Activated T-cell treated with anti-CD3 and anti-CD28 coated beads, Interleukin-2, amount 50 U/mL, for 24 hours (primary cell): Measurements from ENCODE around the gene TRMT6.

Experiments used
- DNase-seq: peaks from one replicate; pipeline ENCODE4 v3.0.0-alpha.2; 2020
- H3K27ac Mint-ChIP-seq: 2 replicates; pipeline ENCODE4 v1.8.0; 2020; ENCODE audit warnings: mild to moderate bottlenecking, mixed read lengths
- H3K27me3 Mint-ChIP-seq: 2 replicates; pipeline ENCODE4 v1.8.0; 2020; ENCODE audit warnings: mixed read lengths
- H3K36me3 Mint-ChIP-seq: 2 replicates; pipeline ENCODE4 v1.8.0; 2020; ENCODE audit warnings: low read depth, mixed read lengths
- H3K4me1 Mint-ChIP-seq: 2 replicates; pipeline ENCODE4 v1.8.0; 2020; ENCODE audit warnings: low read depth, mixed read lengths
- H3K4me3 Mint-ChIP-seq: 2 replicates; pipeline ENCODE4 v1.8.0; 2020; ENCODE audit warnings: mild to moderate bottlenecking, moderate library complexity, mixed read lengths
- H3K9me3 Mint-ChIP-seq: 2 replicates; pipeline ENCODE4 v1.8.0; 2020; ENCODE audit warnings: mixed read lengths

The TRMT6 gene

DNA sequence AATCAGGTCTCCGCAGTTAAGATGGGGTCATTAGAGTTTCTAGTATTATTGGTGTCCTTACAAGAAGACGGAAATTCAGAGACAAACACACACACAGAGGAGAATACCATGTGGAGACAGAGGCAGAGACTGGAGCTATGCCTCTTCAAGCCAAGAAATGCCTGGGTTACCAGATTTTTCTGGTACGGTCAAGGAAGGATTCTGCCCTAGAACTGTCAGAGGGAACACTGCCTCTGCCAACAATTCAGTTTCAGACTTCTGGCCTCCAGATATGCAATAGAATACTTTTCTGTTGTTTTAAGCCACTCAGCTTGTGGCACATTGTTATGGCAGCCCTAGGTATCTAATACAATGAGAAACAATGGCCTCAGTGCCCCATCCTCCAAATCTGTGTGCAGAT lies 18.9 kb downstream of the TRMT6 start:
- H3K4me3 Mint-ChIP-seq, result no peak overlapping the region
- H3K27me3 Mint-ChIP-seq, result peaks cover 6% of the 10 kb centered on the region
- H3K9me3 Mint-ChIP-seq, result no peaks in the 10 kb centered on the region
- H3K36me3 Mint-ChIP-seq, result no peaks in the 10 kb centered on the region
- DNase-seq, result no peak
- peaks cover 6% of the 10 kb centered on the region for H3K4me1 Mint-ChIP-seq
- H3K27ac Mint-ChIP-seq, result no peak overlapping the region

DNA sequence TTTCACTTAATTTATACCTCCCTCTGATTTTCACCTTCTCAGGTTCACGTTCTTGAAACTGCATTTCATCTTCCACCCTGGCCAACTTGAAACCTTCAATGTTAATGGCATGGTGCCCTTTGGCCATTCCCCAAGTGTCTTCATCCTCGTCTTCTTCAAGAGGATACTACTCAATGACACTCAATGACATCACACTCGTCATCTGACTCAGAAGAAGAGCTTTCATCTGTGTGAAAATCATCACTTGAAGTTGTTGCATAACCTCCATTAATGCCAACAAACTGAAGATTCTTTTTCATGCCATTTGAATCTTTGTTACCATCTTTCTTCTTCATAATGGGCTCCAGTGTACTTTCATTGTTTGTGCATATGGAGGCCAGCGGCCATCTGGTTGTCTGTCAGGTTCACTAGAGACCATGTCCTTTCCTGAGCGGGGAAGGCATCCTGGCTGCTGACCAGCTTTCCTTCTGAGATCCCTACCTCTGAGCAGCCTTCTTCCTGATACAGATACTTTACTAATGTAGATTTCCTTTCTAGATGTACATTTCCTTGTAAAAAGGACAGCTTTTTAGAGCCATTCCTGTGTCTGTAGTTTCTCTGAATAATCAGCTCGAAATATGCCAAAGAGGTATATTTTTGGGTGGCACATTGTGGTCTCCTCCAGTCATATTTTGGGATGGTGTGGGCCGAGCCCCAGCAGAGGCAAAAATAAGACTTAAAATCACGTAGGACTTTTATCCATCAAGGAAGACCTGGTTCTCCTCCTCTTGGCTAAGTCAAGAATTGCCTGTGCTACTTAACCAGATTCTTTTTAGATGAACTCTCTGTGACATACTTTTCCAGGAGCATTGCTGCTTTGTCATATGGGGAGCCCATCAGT lies 21.3 kb downstream of the TRMT6 start:
- Mint-ChIP-seq H3K4me3 (no peak overlapping the region), H3K9me3 (no peaks in the 10 kb centered on the region), H3K27me3 (peaks cover 10% of the 10 kb centered on the region), H3K27ac (no peak overlapping the region), H3K4me1 (no peaks in the 10 kb centered on the region), H3K36me3 (no peaks in the 10 kb centered on the region)
- no peak for DNase-seq

DNA sequence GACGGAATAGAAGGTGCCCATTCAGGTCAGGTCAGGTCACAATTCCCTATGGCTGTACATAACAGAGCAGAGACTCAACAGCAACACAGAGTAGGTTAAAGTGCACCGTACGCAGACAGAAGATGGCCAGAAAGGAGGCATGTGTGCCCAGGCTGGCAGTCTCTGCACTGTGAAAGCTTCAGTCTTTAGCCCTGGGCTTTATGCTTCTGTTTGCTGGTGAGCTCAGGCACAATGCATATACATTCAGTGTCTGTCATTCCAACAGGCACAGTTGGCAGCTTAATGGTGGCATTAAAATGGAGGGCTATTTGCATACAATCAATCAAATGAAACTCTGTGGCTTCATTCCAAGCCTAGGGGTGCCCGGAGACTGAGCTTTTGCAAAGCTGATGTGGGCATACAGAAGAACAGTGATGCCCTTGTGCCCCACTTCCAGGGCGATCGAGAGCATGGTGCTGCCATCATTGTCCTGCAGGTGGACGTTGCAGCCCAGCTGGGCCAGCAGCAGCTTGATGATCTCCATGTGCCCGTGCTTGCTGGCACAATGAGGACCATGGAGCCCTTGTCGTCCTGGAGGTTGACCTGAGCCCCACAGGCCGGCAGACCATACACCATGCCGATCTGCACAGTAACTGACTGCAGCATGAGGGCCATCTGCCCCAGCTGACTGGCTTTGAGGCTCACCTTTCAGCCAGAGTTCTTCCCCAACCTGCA lies 22.4 kb downstream of the TRMT6 start:
- no peaks in the 10 kb centered on the region for H3K4me1 Mint-ChIP-seq
- no peak overlapping the region for H3K27ac Mint-ChIP-seq
- DNase-seq, result no peak
- no peaks in the 10 kb centered on the region for H3K9me3 Mint-ChIP-seq
- no peak overlapping the region for H3K4me3 Mint-ChIP-seq
- peaks cover 20% of the 10 kb centered on the region for H3K27me3 Mint-ChIP-seq
- H3K36me3 Mint-ChIP-seq, result no peaks in the 10 kb centered on the region

DNA sequence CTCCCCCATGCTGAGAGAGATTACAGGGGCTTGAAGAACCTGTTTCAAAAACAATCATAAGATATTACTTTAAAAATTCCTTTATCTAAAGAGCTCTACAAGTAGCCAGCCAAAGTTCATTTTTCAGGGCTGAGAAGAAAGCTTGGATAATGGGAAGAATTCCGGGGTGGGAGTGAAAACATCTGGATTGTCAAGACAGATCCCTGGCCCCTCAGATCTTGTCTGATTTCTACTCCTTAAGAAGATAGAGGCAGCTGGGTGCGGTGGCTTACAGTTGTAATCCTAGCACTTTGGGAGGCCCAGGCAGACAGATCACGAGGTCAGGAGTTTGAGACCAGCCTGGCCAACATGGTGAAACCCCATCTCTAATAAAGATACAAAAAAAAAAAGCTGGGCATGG lies 24.8 kb downstream of the TRMT6 start:
- DNase-seq, result no peak
- no peak overlapping the region for H3K27ac Mint-ChIP-seq

DNA sequence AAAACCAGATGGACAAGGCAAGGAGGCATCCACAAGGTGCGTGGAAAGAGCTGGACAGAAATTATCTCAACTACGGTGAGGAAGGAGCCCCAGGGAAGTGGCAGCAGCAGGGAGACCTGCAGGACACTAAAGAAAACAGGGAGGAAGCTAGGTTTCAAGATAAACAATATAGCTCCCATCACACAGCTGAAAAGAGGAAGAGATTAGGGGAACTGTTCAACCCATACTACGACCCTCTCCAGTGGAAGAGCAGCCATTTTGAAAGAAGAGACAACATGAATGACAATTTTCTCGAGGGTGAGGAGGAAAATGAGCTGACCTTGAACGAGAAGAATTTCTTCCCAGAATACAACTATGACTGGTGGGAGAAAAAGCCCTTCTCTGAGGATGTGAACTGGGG lies 26.8 kb downstream of the TRMT6 start:
- H3K36me3 Mint-ChIP-seq, result no peaks in the 10 kb centered on the region
- H3K4me3 Mint-ChIP-seq, result no peak overlapping the region
- peaks cover 20% of the 10 kb centered on the region for H3K4me1 Mint-ChIP-seq
- H3K27ac Mint-ChIP-seq, result no peak overlapping the region
- no peaks in the 10 kb centered on the region for H3K9me3 Mint-ChIP-seq
- no peak for DNase-seq
- peaks cover 18% of the 10 kb centered on the region for H3K27me3 Mint-ChIP-seq

More for the DNA sequence above, 24.8 kb downstream of the TRMT6 start:
- Mint-ChIP-seq H3K27me3 (peaks cover 20% of the 10 kb centered on the region), H3K4me1 (peaks cover 1% of the 10 kb centered on the region), H3K36me3 (no peaks in the 10 kb centered on the region), H3K9me3 (no peaks in the 10 kb centered on the region), H3K4me3 (no peak overlapping the region)

DNA sequence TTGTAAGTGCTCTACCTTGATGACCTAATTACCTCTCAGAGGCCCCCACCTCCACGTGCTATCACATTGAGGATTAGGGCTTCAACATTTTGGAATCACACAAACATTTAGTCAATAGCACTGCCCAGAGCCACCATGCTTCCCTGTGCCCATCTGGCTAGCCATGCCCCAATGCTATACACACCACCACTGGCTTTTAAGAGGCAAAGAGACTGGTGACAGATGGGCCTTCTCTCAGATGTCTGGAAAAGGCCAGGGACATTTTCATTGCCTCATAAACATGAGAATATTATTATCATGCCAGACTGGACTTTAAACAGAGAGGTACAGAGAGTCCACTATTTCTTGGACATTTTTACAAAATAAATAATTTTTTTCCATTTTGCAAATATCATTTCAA lies 29.8 kb downstream of the TRMT6 start:
- H3K9me3 Mint-ChIP-seq, result no peaks in the 10 kb centered on the region
- no peak overlapping the region for H3K27ac Mint-ChIP-seq
- H3K4me1 Mint-ChIP-seq, result peaks cover 20% of the 10 kb centered on the region
- no peaks in the 10 kb centered on the region for H3K36me3 Mint-ChIP-seq
- no peak overlapping the region for H3K4me3 Mint-ChIP-seq
- DNase-seq, result no peak
- H3K27me3 Mint-ChIP-seq, result peaks cover 14% of the 10 kb centered on the region

DNA sequence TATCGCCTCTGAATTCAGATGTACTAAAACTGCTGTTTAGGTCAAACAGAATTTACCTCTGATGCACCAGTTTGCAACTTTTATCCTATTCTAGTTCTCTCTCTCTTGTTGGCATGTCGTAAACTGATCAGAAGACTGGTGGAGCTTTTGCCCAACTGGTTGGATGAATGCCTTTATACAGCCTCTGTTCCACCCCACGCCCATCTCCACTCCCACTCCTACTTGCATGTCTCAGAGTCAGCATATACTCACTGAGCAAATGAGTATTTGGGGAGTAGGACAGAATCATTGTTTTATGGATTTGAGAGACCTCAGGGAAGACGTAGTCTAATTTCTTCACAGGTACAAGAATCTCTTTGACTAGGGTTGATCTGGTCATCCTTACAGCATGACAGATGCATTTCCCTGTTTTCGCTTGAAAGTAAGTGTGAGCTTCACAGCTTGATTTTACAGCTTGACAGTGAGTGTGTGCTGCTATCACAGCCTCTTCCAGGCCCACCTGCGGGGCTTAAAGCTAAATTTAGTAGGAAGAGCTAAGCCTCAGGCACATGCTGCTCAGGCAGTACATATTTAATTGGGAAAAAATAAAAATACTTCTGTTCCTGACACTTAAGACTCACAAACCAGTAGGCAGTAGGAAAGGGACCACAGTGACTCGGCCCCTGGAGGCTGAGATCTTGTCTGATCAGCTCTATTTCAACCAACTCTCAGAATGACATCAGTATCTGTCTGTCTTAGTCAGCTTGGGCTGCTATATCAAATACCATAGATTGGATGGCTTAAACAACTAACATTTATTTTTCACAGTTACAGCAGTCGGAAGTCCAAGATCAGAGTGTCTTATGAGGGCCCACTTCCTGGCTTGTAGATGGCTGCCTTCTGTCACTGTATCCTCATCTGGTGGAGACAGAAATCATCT lies 30.4 kb downstream of the TRMT6 start:
- peak overlapping the region; percentile 31 for H3K27ac Mint-ChIP-seq
- no peaks in the 10 kb centered on the region for H3K9me3 Mint-ChIP-seq
- DNase-seq, result no peak
- peaks cover 17% of the 10 kb centered on the region for H3K27me3 Mint-ChIP-seq
- H3K36me3 Mint-ChIP-seq, result no peaks in the 10 kb centered on the region
- H3K4me3 Mint-ChIP-seq, result no peak overlapping the region
- peaks cover 20% of the 10 kb centered on the region for H3K4me1 Mint-ChIP-seq

DNA sequence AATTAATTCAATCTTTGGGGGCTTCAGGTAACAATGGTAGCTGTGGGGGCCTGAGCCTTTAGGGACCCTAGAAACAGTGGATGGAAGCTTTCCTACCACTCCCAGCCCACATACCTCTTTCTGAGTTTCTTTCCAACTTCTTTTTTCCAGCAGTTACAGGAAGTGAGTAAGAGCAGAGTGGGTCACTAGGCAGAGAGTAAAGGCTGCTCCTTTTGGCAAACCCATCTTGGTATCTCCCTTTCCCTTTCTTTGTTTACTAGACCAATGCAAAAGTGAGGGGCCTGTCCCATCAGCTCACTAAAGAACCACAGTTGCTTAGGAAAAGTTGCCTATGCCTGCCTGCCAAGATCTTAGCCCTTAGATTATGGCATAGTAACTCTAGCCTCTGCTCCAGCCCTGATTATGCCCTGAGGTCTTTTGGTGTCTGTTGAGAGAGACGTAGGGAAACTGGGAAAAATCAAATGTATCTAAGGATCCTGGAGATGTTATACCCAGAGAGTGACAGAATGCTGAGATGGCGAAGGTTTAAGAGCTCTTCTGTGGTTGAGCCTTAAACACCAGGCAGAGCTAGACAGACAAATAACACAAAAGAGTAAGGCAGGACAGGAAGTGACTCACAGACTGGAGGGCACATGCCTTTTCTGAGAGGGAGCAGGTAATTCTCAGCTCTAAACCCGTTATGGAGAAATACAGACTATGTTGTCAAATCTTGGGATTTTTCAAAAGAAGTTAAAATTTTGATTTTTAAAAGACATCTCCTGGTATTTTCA lies 31.3 kb downstream of the TRMT6 start:
- Mint-ChIP-seq H3K27ac (peak overlapping the region; percentile 58), H3K36me3 (no peaks in the 10 kb centered on the region), H3K27me3 (peaks cover 20% of the 10 kb centered on the region), H3K4me3 (no peak overlapping the region), H3K9me3 (no peaks in the 10 kb centered on the region), H3K4me1 (peaks cover 20% of the 10 kb centered on the region)
- DNase-seq, result no peak

DNA sequence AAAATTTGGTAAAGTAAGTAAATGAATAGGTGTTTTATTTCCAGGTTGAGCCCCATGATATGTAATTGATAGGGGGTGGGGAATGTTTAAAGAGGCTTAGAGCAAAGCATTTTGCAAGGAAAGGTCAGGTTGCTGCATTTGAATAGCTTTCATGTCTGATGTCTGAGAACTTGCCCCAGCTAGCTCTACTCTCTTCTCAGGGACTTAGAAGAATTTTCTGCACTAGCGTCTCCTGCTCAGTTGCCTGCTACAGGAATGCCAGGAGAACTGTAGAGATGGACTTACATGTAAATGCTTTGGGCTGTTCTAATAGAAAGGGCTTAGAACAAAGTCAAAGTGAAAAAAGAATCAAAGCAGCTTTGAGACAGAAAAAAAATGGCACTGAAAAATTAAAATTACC lies 35.5 kb downstream of the TRMT6 start:
- Mint-ChIP-seq H3K27me3 (peaks cover 40% of the 10 kb centered on the region), H3K4me1 (peaks cover 25% of the 10 kb centered on the region), H3K36me3 (no peaks in the 10 kb centered on the region), H3K27ac (no peak overlapping the region), H3K9me3 (no peaks in the 10 kb centered on the region), H3K4me3 (no peak overlapping the region)
- no peak for DNase-seq

DNA sequence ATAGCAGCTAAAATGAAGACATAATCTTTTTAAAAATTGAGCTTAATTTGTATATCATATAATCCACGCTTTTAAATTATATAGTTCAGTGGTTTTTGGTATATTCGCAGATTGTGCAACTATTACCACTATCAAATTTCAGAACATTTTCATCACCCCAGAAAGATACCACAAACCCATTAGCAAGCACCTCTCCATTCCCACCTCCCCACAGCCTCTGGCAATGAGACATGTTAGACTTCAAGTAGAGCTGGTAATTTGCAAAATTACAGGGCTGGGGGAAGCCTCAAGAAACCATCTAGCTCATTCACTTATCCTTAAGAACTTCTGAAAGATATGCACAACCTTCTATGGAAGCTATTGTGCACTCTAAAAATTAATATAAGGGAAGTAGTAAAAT lies 37.2 kb downstream of the TRMT6 start:
- Mint-ChIP-seq H3K4me3 (no peak overlapping the region), H3K27me3 (peaks cover 55% of the 10 kb centered on the region), H3K4me1 (peaks cover 13% of the 10 kb centered on the region), H3K27ac (no peak overlapping the region), H3K9me3 (no peaks in the 10 kb centered on the region), H3K36me3 (no peaks in the 10 kb centered on the region)
- DNase-seq, result no peak

DNA sequence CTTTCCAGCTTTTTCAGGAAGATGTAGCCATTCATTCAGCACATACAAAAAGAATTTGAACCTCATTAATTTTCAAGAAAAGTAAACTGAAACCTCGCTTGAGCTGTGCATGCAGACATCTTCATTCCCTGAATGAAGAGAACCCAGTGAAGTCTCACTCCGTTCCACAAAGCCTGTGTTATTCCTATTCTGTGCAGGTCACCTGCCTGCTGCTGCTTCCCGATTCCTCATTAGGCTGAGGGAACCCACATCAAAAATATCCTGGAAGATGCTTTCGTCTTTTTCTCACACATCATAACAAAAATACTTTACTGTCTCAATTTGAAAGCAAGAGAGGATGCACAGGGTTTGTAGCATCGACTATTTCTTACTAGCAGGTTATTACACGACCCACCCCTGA lies 40.1 kb downstream of the TRMT6 start:
- Mint-ChIP-seq H3K9me3 (no peaks in the 10 kb centered on the region), H3K4me3 (no peak overlapping the region), H3K36me3 (no peaks in the 10 kb centered on the region), H3K27ac (no peak overlapping the region), H3K27me3 (peaks cover 81% of the 10 kb centered on the region), H3K4me1 (peaks cover 13% of the 10 kb centered on the region)
- no peak for DNase-seq

DNA sequence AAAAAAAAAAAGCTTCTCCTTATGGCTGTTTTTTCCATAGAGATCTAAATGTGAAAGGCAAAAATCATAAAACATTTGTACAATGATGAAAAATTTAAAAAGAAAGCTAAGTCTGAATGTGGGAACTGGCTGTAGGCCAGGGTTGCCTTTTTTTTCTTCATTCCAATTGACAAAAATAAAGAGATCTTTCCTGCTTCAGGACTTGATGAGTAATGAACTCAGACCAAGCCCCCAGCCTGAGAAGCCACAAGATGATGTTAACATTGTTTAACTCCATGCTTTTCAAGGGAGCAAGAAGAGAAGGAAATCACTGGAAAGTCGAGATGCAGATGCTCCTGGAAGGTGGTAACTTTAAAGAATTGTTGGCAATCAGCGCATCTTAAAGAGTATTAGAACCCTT lies 41.4 kb downstream of the TRMT6 start:
- no peak for DNase-seq
- Mint-ChIP-seq H3K27me3 (peaks cover 85% of the 10 kb centered on the region), H3K9me3 (no peaks in the 10 kb centered on the region), H3K27ac (no peak overlapping the region), H3K4me1 (peaks cover 13% of the 10 kb centered on the region), H3K4me3 (no peak overlapping the region), H3K36me3 (no peaks in the 10 kb centered on the region)

DNA sequence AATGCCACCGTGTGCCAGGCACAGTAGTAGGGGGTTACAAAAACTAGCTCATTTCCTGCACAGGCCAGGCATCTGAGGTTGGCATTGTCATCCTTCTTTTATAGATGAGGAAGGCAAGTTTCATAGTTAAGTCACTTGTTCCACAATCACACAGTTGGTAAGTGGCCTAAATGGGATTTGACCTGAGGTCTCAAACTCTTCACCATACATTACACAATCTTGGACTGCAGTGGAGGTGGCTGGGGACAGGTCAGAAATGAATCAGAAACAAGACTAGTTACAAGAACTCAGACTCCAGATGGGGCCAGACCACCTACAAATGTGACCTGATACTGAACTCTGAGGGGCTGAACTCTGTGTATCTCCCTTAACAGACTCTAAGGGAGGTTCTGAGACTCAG lies 49.4 kb downstream of the TRMT6 start:
- DNase-seq, result no peak
- H3K9me3 Mint-ChIP-seq, result no peaks in the 10 kb centered on the region
- H3K27me3 Mint-ChIP-seq, result peaks cover 35% of the 10 kb centered on the region
- no peaks in the 10 kb centered on the region for H3K4me1 Mint-ChIP-seq
- no peaks in the 10 kb centered on the region for H3K36me3 Mint-ChIP-seq
- H3K27ac Mint-ChIP-seq, result no peak overlapping the region
- no peak overlapping the region for H3K4me3 Mint-ChIP-seq

DNA sequence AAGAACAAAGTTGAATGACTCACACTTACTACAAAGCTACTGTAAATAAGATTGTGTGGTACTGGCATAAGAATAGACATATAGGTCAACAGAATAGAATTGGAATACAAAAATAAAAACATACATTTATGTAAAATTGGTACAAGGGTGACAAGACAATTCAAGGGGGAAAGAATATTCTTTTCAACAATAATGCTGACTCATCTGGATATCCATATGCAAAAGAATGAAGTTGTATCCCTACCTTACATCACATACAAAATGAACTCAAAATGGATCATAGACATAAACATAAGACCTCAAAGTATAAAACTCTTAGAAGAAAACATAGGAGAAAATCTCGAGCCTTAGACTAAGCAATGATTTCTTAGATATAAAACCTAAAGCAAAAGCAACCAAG lies 50.9 kb downstream of the TRMT6 start:
- Mint-ChIP-seq H3K9me3 (no peaks in the 10 kb centered on the region), H3K36me3 (no peaks in the 10 kb centered on the region), H3K4me1 (no peaks in the 10 kb centered on the region), H3K27ac (no peak overlapping the region), H3K4me3 (no peak overlapping the region), H3K27me3 (peaks cover 35% of the 10 kb centered on the region)
- no peak for DNase-seq
